Left hindlimb (tissue), 1 donor: ENCODE data around the gene ANO2.
"Not testable (repeated sequence)": the region's sequence is repeated elsewhere in the genome, so short reads cannot be mapped to it uniquely, and the experiment has no call there.

Source experiments
- DNase-seq: peaks from one replicate; pipeline ENCODE4 v3.0.0-alpha.2; 2018

Gene ANO2

DNA sequence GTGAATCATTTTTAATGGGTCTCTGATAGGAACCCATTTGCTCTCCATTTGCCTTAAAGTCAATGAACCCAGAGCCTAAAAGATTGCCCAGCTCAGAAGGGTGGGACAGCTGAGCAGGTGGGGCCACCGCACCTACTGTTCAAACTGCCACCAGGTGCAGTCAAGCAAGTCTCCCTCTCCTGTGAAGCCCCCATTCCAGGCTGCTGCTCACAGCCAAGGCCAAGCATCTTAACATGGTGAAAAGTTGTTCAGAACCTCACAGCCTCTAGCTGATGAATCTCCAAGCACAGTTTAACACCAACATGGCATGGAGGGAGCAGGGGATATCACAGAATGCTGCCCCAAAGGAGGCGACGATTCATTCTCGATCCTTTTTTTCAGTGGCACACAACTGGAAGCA, 29.5 kb downstream of the ANO2 start:
- no peak for DNase-seq

DNA sequence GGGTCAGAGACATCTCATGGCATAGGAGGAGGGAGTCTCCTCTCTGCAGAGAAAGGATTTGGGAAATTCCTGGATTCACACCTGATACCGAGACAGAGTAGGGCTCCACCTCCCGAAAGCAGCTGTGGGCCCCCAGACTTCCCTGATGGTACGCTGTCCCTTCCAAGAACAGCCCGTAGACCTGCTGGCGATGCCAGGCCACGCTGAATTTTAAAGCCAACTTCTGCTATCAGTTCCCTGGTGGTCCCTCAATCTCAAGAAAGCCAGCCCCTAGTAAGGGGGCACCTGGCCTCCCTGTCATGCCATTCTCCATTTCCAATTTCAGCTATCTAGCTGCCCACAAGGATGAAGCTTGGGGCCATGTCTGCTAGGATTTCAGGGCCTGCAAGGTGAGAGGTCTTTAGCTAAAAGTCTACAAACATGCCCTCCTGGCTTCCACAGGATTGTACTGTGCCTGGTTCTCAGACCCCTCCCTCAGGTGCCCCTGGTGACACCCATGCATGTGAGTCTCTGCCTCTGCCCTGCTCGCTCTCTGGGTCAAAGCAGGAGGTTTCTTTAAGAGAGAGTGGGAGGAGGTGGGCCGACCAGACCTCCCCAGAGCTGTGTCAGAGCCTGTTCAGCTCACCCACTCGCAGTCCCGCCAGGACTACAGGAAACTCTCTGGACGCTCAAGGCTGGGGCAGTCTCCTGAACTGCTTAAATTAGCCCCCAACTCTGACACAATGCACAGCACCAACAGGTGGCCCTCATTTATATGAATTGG, 30.5 kb downstream of the ANO2 start:
- DNase-seq: no peak

DNA sequence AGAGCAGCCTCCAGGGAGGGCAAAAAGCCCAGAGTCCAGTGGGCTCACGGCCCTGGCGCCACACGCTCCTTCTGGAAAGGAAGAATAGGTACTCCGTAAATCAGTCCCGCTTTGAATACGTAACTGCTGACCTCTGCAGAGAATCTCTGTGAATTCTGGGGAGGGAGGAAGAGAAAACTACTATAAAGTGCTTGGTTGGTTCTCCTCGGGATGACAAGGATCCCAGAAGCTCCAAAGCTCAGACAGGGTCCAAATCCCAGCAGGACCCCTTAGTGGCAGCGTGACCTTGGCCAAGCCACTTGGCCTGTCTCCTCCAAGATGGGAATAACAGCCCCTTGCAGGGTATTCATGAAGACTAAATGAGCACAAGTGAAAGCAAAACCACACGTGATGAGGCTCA, 31.7 kb downstream of the ANO2 start:
- DNase-seq: no peak

DNA sequence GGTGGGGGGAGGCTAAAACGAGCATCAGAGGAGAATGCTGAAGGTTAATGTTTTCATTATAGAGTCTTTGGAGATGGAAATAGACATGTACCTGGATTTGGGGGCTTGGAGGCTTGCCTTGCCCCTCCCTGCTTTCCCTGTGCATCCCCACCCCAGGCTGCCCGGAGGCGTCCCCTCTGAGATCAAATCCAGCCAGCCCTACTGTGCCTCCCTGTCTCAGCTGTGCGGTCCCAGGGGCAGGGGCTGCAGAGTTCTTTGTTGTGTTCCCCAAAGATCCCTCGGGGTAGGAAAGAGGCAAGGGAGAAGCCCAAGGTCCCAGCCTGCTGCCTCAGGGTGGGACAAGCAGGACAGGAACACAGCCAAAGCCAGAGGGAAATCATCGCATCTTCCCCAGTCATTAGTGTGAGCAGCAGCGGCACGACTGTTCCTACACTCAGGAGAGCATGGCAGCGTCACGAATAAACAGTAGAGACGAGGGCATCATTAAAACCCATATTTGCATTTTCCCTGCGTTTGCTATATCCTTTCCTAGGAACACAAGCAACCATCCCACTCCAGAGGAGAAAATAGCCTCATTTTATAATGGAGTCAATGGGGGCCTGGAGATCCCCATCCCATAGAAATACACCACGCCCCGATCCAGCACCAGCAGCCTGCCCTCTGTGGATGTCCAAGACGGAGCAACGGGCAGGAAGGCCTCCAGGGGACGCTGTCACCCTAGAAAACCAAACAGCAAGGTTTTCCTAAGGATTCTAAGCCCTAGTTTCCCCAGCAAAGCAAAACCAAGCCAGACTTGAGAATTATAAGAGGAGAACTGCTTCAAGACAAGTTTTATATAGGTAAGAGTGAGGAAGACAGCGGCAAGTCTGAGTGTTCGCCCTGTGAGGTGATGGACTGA, 32.4 kb downstream of the ANO2 start:
- DNase-seq: no peak

DNA sequence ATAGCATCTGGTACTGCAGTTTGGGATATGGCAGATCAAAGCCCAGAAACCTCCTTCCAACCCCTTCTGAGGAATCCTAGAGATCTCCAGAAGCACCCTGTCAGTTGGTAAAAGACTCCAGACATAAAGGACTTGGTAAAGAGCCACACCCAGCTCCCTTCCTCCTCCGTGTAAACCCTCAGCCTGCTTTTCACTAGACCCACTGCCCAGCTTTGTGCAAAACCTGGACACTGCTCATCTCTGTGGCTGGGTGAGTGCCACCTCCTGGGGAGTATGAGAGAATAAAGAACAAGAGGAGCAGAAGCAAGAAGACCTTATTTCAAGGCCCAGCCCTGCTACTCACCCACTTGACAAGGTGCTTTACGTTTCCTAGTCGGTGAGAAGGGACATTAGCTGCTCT, 33.0 kb downstream of the ANO2 start:
- DNase-seq: no peak

DNA sequence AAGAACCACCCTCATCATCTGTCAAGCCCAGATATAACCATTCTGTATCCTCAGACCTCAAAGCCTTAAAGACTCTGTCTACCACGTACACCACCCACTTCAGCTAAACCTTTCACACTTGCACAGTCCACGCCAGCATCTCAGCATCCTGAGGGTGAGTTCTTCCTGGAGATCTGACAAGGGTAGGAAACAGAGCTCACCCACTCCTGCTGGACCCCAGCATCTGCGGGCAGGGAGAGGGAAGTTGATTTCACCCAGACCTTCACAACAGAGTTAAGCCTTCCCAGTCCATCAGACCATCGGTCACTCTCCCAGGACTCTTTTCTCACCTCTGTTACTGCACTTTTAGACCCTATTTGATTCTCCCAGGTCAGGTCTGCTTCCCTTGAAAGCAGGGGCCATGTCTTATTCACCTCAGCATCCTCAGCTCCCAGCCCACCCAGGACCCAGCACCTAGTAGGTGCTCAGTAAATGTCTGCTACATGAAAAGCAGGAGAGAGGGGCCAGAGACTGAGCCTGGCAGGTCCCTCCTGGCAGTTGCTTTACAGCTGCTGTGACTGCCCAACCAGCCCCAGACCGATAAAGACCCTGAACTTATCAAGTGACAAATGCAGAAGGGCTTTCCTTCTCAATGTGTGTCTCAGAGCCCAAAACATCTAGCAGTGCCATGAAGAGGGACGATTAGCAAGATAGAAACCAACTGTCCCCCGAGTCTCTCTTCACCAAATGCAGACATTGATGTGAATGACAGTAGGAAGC, 34.1 kb downstream of the ANO2 start:
- DNase-seq: no peak

DNA sequence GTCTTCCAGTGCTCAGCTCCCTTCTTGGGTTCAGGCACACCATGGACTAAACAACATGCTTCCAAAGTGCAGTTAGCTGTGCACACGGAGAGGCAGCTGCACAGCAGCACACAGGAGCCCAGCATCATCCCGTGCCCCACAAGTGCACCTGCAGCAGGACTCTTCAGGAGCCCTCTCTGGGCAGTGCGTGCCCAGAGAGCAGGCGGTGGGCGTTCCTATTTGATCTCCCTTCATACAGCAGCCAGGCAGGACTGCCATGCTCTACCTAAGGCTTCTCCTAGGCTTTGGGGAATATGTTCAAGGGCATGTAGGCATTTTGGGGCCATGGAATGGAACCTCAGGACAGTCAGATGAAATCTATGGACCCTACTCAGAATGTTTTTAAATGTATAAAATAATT, 35.5 kb downstream of the ANO2 start:
- no peak for DNase-seq

DNA sequence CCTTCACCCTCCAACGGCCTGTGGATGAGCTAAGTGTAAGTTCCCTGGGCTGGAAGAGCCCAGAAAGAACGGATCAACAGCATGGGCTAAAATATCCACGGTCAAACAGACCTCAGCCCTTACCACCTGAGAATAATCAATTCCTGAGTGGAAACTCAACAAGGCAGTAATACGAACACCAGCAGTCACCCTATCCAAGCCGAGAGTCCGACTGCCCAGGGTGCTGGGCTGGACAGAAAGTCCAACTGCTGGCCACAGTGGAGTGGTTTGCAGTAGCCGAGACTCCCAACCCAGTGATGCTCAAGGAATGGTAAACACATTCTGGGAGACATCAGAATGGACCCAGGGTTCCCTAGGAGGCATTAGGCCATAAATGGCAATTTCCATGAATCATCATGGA, 36.8 kb downstream of the ANO2 start:
- no peak for DNase-seq

DNA sequence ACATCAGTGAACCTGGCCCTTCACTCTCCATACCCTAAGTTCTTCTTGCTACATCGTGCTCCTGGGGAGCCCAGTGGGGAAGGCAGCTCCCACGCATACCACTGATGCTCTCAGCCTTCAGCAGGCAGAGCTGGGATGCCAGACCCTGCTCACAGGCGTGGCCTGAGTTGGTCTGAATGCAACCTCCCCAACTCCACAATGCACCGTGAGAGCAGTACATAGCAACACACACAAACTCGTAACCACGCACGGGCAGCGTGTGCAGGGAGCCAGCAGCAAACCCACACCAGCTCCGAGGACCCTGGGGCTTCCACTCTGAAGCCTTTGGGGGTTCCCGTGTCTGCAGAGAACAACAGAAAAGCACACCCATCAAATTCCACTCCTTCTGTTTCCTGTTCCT, 37.3 kb downstream of the ANO2 start:
- no peak for DNase-seq

DNA sequence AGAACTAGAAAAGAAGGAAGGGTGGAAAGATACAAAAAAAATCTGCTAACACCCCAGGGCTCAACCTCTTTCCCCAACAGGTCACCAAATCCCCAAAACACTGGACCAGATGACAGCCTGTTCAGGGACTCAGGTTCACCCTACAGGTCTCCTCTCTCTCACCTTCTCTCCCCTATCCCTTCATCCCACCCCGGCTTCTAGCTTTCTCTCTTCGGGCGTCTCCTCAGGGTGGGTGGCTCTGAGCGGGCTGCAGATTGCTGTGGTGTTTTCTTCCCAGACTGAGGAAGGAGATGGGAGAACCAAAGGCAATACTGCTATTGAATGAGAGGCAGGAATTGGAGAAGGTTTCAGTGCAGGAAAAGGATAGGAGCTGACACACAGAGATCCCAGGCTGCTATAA, 39.3 kb downstream of the ANO2 start:
- no peak for DNase-seq

DNA sequence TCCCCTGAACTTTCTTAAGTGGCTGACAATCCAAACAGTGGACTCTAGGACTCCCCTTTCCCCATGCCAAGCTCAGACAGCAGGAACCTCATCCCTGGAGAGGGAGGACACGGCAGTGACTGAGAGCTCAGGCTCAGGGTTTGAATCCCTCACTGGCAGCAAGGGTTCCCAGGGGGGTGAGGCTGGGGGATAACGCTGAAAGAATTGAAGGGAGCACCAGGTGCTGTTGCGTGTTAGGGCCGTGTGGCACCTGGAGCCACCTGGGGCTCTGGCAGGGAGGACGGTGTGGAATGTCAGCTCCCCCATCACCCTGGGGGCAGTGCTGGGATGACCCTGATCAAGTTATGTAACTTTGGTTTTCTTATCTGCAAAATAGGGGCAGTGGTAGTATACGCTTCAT, 40.1 kb downstream of the ANO2 start:
- no peak for DNase-seq

DNA sequence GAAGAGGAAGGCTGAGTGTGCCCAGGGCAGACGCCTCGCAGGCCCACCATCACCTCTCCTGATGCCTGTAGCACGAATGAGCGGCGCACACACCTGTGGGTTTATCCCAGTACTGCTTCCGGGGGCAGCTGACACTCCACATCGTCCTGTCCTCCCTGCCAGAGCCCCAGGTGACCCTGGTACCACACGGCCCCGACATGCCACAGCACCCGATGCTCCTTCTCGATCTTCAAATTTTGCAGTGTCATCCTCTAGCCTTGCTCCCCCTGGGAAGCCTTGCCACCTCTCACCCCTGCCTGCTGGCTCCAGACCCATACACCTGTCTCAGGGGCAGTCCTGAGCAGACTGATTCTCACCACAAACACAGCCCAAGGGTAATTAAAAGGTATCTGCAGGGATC, 40.6 kb downstream of the ANO2 start:
- no peak for DNase-seq

DNA sequence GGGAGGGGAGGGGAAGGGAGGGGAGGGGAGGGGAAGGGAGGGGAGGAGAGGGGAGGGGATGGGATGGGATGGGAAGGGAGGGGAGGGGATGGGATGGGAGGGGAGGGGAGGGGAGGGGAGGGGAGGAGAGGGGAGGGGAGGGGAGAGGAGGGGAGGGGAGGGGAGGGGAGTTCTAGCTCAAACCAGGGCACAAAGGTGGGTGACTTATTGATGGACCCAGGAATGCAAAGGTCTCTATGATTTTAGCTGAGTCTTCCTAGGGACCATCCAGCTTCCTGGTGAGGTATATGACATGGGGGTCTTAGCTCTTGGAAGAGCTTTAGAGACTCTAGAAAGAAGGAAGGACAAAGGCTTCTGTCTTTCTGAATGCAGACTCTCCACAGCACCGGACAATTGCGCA, 42.3 kb downstream of the ANO2 start:
- DNase-seq: no peak

DNA sequence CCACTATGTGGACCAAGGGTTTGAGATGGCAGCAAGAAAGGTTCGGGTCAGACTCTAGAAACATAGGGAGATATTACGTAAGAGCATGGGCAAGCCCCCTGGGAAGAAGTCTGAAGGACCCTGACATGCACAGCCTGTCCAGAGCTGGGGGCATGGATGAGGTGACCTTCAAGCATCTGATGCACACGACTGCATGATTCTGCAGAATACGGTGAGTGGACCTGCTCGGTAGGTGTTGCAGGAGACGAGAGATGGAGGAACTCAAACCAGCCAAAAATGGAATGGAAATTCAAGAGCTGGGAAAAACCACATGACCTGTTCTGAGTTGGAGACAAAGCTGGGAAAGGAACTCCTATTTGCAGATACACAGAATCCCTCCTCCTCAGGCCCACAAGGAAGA, 43.6 kb downstream of the ANO2 start:
- DNase-seq: no peak

DNA sequence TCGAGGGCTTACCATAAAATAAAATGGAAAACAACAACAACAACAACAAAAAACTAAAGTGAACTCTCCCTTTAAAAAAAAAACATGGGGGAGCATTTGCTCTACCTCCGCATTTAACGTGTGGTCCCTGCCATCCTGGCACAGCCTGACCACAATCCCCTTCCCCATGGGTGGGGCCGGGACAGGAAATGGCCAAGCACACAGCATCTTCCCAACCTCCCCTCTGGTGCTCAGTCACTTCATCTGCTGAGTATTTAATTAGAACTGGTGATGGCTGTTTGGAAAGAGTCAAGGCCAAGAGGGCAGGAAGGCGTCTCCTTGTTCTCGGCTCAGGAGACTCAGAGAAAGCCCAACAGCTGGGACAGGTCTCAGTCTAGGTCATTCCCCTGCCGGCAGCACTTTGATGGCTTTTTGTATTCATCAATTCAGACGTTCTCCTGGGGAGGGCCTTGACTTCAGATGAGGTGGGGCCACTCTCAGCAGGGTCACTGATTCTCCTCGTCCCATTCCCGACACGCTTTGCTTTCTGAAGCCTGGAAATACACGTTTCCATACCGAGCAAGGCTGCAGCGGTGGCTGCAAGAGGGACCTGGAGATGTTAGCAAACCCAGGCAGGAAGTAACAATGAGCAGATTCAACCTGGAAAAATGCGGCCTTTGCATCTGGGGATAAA, 44.4 kb downstream of the ANO2 start:
- DNase-seq: no peak

DNA sequence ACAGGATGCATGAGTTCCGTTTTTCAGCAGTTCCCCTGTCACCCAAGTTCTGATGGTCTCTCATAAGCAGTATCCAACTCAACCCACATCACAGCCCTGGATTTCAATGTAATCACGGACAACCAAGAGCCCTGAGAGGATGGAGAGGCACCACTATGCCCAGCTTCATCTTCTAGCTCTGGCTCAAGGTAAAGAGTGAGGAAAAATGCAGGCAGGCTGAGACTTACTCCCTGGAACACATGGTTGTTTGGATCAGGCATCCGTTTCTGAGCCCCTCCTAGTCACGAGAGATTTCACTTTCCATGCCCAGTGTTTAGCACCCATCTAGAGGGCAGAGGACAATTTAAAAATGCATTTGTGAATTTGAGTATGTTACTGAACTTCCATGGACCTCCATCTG, 45.0 kb downstream of the ANO2 start:
- no peak for DNase-seq

DNA sequence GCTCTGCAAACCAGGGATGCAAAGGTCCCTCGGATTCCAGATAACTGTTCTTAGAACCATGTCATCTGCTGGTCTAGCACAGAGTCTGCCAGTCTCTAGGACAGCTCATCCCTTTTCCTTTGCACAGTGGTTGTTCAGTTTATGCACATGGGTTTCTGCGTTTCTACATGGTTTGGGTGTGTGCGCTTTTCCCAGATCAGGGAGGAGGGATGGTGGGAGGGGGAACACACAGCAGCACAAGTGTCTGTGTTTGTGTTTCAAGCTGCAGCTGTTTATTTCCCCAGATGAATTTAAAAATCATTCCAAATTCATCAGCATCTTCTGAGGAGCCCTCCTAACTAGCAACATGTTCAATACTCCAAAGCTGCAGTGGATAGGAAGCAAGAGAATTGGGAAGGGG, 45.4 kb downstream of the ANO2 start:
- DNase-seq: no peak

DNA sequence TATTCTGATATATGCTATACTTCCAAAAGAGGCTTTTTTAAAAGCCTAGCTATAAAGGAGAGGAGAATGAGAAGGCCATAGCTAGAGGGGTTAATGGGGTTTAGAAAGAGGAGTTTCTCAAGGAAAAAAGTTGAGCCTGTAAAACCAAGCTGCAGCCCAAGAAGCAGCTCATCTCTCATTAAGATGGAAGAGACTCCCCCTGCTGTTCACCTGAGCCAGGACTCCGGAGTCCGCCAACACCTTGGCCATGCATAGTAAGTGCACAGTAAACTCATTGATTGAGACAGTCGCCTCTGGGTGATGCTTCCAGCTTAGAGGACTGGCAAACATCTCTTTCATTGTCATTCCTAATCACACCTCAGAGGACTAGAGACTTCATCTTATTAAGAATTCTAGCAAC, 46.2 kb downstream of the ANO2 start:
- DNase-seq: no peak

DNA sequence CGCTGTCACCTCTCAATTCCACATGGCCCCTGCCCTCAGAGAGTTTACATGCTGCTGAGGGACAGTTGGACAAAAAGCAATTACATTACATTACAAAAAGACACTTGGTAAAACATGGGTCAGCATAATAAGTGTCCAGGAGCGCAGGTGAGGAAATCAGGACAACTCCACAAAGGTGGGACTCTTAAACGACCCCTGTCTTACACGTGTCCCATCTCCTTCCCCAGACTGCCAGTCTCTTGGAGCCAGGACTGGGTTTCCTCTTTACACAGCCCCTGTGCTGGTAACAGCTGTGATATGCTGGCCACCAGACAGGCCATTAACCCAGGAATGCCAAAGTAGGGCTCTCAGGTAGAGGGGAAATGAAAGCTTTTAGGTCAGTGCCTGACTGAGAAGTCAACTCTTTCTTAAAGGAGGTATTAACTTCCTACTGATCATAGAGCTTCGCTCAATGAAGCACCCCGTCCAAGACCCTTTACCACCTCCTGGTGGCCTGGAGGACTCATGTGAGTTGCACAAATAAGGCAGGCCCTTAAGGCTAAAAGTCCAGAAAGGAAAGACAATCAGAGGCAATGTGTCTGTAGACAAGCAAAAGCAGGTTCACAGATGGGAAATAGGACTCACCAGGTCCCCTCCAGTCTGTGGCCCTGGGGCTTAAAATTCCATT, 55.5 kb downstream of the ANO2 start:
- no peak for DNase-seq

DNA sequence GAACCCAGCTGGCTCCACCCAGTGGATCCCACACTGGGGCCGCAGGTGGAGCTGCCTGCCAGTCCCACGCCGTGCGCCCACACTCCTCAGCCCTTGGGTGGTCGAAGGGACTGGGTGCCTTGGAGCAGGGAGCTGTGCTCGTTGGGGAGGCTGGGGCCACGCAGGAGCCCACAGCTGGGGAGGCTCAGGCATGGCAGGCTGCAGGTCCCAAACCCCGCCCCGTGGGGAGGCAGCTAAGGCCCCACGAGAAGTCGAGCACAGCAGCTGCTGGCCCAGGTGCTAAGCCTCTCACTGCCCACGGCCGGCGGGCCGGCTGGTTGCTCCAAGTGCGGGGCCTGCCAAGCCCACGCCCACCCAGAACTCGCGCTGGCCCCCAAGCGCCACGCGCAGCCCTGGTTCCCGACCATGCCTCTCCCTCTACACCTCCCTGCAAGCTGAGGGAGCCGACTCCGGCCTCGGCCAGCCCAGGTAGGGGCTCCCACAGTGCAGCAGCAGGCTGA, 56.2 kb downstream of the ANO2 start:
- no peak for DNase-seq

DNA sequence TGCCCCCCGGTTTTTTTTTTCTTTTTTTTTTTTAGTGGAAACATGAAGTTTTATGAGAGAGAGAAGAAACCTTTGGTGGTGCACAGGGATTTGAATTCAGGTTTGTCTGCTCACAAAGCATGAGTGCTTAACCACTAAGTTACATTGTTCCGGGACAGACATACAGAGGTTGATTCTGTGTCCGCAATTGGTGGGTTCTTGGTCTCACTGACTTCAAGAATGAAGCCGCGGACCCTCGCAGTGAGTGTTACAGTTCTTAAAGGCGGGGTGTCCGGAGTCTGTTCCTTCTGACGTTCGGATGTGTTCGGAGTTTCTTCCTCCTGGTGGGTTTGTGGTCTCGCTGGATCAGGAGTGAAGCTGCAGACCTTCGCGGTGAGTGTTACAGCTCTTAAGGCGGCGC, 57.2 kb downstream of the ANO2 start:
- not testable (repeated sequence) for DNase-seq

DNA sequence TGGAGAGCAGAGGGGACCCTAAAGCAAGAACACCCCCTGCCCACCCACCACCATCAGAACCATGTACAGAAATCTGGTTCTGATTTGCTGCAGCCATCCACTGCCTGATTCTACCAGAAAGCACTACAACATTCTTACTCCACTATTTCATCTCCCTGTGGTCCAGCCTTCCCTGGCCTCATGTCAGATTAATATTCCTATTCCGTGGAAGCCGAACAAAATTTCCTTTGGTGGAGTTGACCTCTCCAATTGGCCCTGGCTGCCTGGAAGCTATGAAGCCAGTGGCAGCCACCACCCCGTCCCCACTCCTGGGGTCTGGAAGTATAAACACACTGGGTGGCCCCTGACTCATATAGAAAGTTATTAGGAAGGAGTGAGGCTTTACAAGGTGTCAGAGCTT, 60.2 kb downstream of the ANO2 start:
- DNase-seq: peak; percentile 46
